SK-N-MC (cell line): ENCODE results near the gene RIIAD1.
A peak's percentile ranks its signal among the peaks of the same experiment; 100 is the strongest.
"Not testable (repeated sequence)": the region's sequence is repeated elsewhere in the genome, so short reads cannot be mapped to it uniquely, and the experiment has no call there.

Experiments used
- DNase-seq: peaks from one replicate; pipeline ENCODE4 v3.0.0-alpha.2; 2011; ENCODE audit warnings: low read depth, low spot score
- H3K27ac ChIP-seq: fragments of 200-600 bp; sonication (generic); 2 replicates; pipeline ENCODE4 v1.5.1; 2016; ENCODE audit warnings: mixed run types
- H3K36me3 ChIP-seq: fragments of 200-600 bp; sonication (generic); 2 replicates; pipeline ENCODE4 v1.6.1; 2017; ENCODE audit warnings: antibody characterized with exemption, low read length, mixed read lengths; ENCODE audit not compliant: insufficient read depth
- H3K4me3 ChIP-seq: fragments of 200-600 bp; sonication (generic); 2 replicates; pipeline ENCODE4 v1.5.1; 2016
- H3K9ac ChIP-seq: fragments of 200-600 bp; sonication (generic); 2 replicates; pipeline ENCODE4 v1.8.0; 2017; ENCODE audit warnings: mixed run types, mixed read lengths; ENCODE audit not compliant: insufficient read length
- H3K9me3 ChIP-seq: fragments of 200-600 bp; sonication (generic); 2 replicates; pipeline ENCODE4 v1.6.1; 2017; ENCODE audit warnings: low read depth, mild to moderate bottlenecking, antibody characterized with exemption, low read length, moderate library complexity, mixed read lengths
- EZH2 ChIP-seq: fragments of 200-600 bp; sonication (generic); IDR thresholded peaks from one replicate; pipeline ENCODE4 v1.6.1; 2017; ENCODE audit warnings: antibody characterized with exemption
- FOXP2 ChIP-seq: optimal IDR thresholded peaks from 2 replicates; pipeline ENCODE3; 2011; ENCODE audit warnings: mild to moderate bottlenecking, moderate library complexity; ENCODE audit not compliant: insufficient read depth; ENCODE audit errors: extremely low read length, control extremely low read depth
- POLR2AphosphoS5 ChIP-seq: IDR thresholded peaks from 2 replicates; pipeline ENCODE4 v1.6.1; 2012; ENCODE audit warnings: mild to moderate bottlenecking, low read depth, low read length, borderline replicate concordance

Gene RIIAD1

GRCh38 chr1:151720554-151720953 is 768 bp upstream of the RIIAD1 start:
- no peak for DNase-seq
- H3K27ac ChIP-seq = no peak overlapping the region
- H3K9ac ChIP-seq = no peak overlapping the region
- TF ChIP-seq FOXP2 (no peak), EZH2 (no peak), POLR2AphosphoS5 (no peak)
- no peak overlapping the region for H3K4me3 ChIP-seq
- no peaks in the 10 kb centered on the region for H3K9me3 ChIP-seq
- H3K36me3 ChIP-seq = no peaks in the 10 kb centered on the region

GRCh38 chr1:151721788-151722510 is 627 bp downstream of the RIIAD1 start:
- H3K36me3 ChIP-seq = no peaks in the 10 kb centered on the region
- peak overlapping the region; percentile 55 for H3K4me3 ChIP-seq
- H3K9ac ChIP-seq = no peak overlapping the region
- TF ChIP-seq FOXP2 = no peak
- TF ChIP-seq EZH2 = no peak
- TF ChIP-seq POLR2AphosphoS5 = no peak
- no peak overlapping the region for H3K27ac ChIP-seq
- no peak for DNase-seq
- no peaks in the 10 kb centered on the region for H3K9me3 ChIP-seq

- no peak for TF ChIP-seq EZH2
- TF ChIP-seq POLR2AphosphoS5 = no peak
- no peak for TF ChIP-seq FOXP2
- H3K36me3 ChIP-seq = no peaks in the 10 kb centered on the region
- DNase-seq = no peak
- H3K27ac ChIP-seq = no peak overlapping the region
- H3K9ac ChIP-seq = no peak overlapping the region
- no peak overlapping the region for H3K4me3 ChIP-seq
- H3K9me3 ChIP-seq = no peaks in the 10 kb centered on the region
Observed at GRCh38 chr1:151723726-151724370, 2.5 kb downstream of the RIIAD1 start.

GRCh38 chr1:151728151-151729054 is 7.1 kb downstream of the RIIAD1 start:
- Histone ChIP-seq H3K9me3 (no peaks in the 10 kb centered on the region), H3K9ac (no peak overlapping the region), H3K36me3 (no peaks in the 10 kb centered on the region), H3K27ac (no peak overlapping the region), H3K4me3 (no peak overlapping the region)
- DNase-seq = no peak
- TF ChIP-seq FOXP2 = no peak
- no peak for TF ChIP-seq POLR2AphosphoS5
- no peak for TF ChIP-seq EZH2

- TF ChIP-seq POLR2AphosphoS5 = no peak
- no peaks in the 10 kb centered on the region for H3K36me3 ChIP-seq
- DNase-seq = no peak
Observed at GRCh38 chr1:151729157-151729965, 8.0 kb downstream of the RIIAD1 start.

GRCh38 chr1:151729966-151730291 is 8.6 kb downstream of the RIIAD1 start:
- DNase-seq = no peak
- Histone ChIP-seq H3K4me3 (no peak overlapping the region), H3K9me3 (no peaks in the 10 kb centered on the region), H3K27ac (no peak overlapping the region), H3K36me3 (no peaks in the 10 kb centered on the region), H3K9ac (no peak overlapping the region)
- TF ChIP-seq EZH2 (no peak), FOXP2 (no peak), POLR2AphosphoS5 (no peak)

More at GRCh38 chr1:151729157-151729965, 8.0 kb downstream of the RIIAD1 start:
- Histone ChIP-seq H3K9ac (no peak overlapping the region), H3K4me3 (no peak overlapping the region), H3K27ac (no peak overlapping the region), H3K9me3 (no peaks in the 10 kb centered on the region)

- no peak overlapping the region for H3K27ac ChIP-seq
- no peaks in the 10 kb centered on the region for H3K36me3 ChIP-seq
- no peak overlapping the region for H3K4me3 ChIP-seq
- DNase-seq = no peak
- H3K9ac ChIP-seq = no peak overlapping the region
- no peaks in the 10 kb centered on the region; the same call in 1 of the 2 replicates for H3K9me3 ChIP-seq
- TF ChIP-seq FOXP2 = no peak
- TF ChIP-seq POLR2AphosphoS5 = no peak
- no peak for TF ChIP-seq EZH2
Observed at GRCh38 chr1:151733126-151733525, 11.8 kb downstream of the RIIAD1 start.

GRCh38 chr1:151733995-151734394 is 12.7 kb downstream of the RIIAD1 start:
- not testable (repeated sequence) for H3K9me3 ChIP-seq, H3K27ac ChIP-seq, H3K4me3 ChIP-seq, DNase-seq, H3K9ac ChIP-seq, H3K36me3 ChIP-seq
